HG02678 (cell line): ENCODE measurements around the gene MICU2.

Experiments
- ATAC-seq: cut with Tn5 transposase; IDR thresholded peaks from one replicate; pipeline ENCODE4 v1.9.1; 2021; ENCODE audit warnings: mild to moderate bottlenecking, moderate library complexity; ENCODE audit not compliant: unreplicated experiment

MICU2 gene

GRCh38 chr13:21504379-21504778 is 99.6 kb downstream of the MICU2 start:
- ATAC-seq = no peak

- no peak for ATAC-seq
These were observed 102.3 kb downstream of the MICU2 start for GRCh38 chr13:21501686-21502085.

- ATAC-seq = no peak
These were observed 117.6 kb downstream of the MICU2 start for GRCh38 chr13:21486322-21486721.

GRCh38 chr13:21483748-21484147 is 120.2 kb downstream of the MICU2 start:
- ATAC-seq = no peak

GRCh38 chr13:21481359-21481758 is 122.6 kb downstream of the MICU2 start:
- ATAC-seq = no peak

GRCh38 chr13:21478881-21479808 is 124.8 kb downstream of the MICU2 start:
- peak; percentile 48 for ATAC-seq

GRCh38 chr13:21476893-21477472 is 127.0 kb downstream of the MICU2 start:
- ATAC-seq = peak; percentile 88

- no peak for ATAC-seq
These were observed 128.9 kb downstream of the MICU2 start for GRCh38 chr13:21475115-21475514.

GRCh38 chr13:21470785-21471184 is 133.2 kb downstream of the MICU2 start:
- ATAC-seq = no peak

- no peak for ATAC-seq
These were observed 137.4 kb downstream of the MICU2 start for GRCh38 chr13:21466527-21466926.

GRCh38 chr13:21465710-21466160 is 138.2 kb downstream of the MICU2 start:
- no peak for ATAC-seq

- no peak for ATAC-seq
These were observed 140.5 kb downstream of the MICU2 start for GRCh38 chr13:21463424-21463823.

GRCh38 chr13:21461131-21461530 is 142.8 kb downstream of the MICU2 start:
- ATAC-seq = no peak

GRCh38 chr13:21458813-21459701 is 144.9 kb downstream of the MICU2 start, which contains the start of gene ZDHHC20:
Gene ZDHHC20 (minus strand): TSS chr13:21459303. CDS start chr13:21459171, 132 bp downstream.
- peak; percentile 88 for ATAC-seq

GRCh38 chr13:21458451-21458812 is 145.5 kb downstream of the MICU2 start:
- ATAC-seq = peak; percentile 39

- ATAC-seq = no peak
These were observed 150.4 kb downstream of the MICU2 start for GRCh38 chr13:21453387-21454081.

- no peak for ATAC-seq
These were observed 153.0 kb downstream of the MICU2 start for GRCh38 chr13:21450936-21451335.

- ATAC-seq = no peak
These were observed 157.3 kb downstream of the MICU2 start for GRCh38 chr13:21446656-21447055.

- ATAC-seq = no peak
These were observed 158.2 kb downstream of the MICU2 start for GRCh38 chr13:21445759-21446158.

GRCh38 chr13:21443171-21443570 is 160.8 kb downstream of the MICU2 start:
- ATAC-seq = no peak
